HepG2 (cell line): ENCODE data around the gene SBK2. TPM values are rescaled to one million over a fixed set of nuclear protein-coding genes. Genes with fewer than 3 reads are reported as not detected.
A peak's percentile ranks its signal among the peaks of the same experiment; 100 is the strongest.

ENCODE experiments used
- ARHGAP35 ChIP-seq: sonication (generic); formaldehyde crosslinking; IDR thresholded peaks from 2 replicates; pipeline ENCODE4 v1.9.0; 2022; ENCODE audit warnings: mild to moderate bottlenecking, inconsistent platforms, moderate library complexity, missing genetic modification reagents, borderline replicate concordance
- ARNT2 ChIP-seq: sonication (generic); formaldehyde crosslinking; IDR thresholded peaks from 2 replicates; pipeline ENCODE4 v1.8.0; 2022; ENCODE audit warnings: mild to moderate bottlenecking, low read depth, missing genetic modification reagents, moderate library complexity
- ETS1 ChIP-seq: sonication (generic); formaldehyde crosslinking; IDR thresholded peaks from 2 replicates; pipeline ENCODE4 v1.4.0; 2020; ENCODE audit warnings: missing genetic modification reagents
- FLYWCH1 ChIP-seq: sonication (generic); formaldehyde crosslinking; IDR thresholded peaks from 2 replicates; pipeline ENCODE4 v1.8.1; 2023; ENCODE audit warnings: mild to moderate bottlenecking, missing genetic modification reagents
- GMEB2 ChIP-seq: IDR thresholded peaks from 2 replicates; pipeline ENCODE4 v1.6.1; 2016; ENCODE audit warnings: missing biosample characterization, missing genetic modification reagents, low read depth
- HINFP ChIP-seq: sonication (generic); formaldehyde crosslinking; IDR thresholded peaks from 2 replicates; pipeline ENCODE4 v1.4.0; 2020; ENCODE audit warnings: low read depth, mild to moderate bottlenecking, missing genetic modification reagents
- KDM5A ChIP-seq: fragments of 200-600 bp; sonication (generic); IDR thresholded peaks from 2 replicates; pipeline ENCODE4 v1.7.0; 2018; ENCODE audit warnings: antibody characterized with exemption, mild to moderate bottlenecking, low read length, borderline replicate concordance
- KDM6A ChIP-seq: IDR thresholded peaks from 2 replicates; pipeline ENCODE4 v1.6.1; 2016; ENCODE audit warnings: low read depth
- KLF16 ChIP-seq, 2 experiments: sonication (generic) in 1 of 2; formaldehyde crosslinking in 1 of 2; IDR thresholded peaks; 2 replicates each; pipeline versions ENCODE4 v1.6.1 to v1.8.0; 2016 to 2023; ENCODE audit warnings: missing genetic modification reagents in 2 of 2, missing compliant biosample characterization in 1 of 2
- MXI1 ChIP-seq: IDR thresholded peaks from 3 replicates; pipeline ENCODE4 v1.6.1; 2012; ENCODE audit warnings: low read depth, low read length, inconsistent platforms, borderline replicate concordance
- PAX8 ChIP-seq: sonication (generic); formaldehyde crosslinking; IDR thresholded peaks from 2 replicates; pipeline ENCODE4 v1.8.0; 2022; ENCODE audit warnings: mild to moderate bottlenecking, missing genetic modification reagents, borderline replicate concordance
- PAXIP1 ChIP-seq: sonication (generic); formaldehyde crosslinking; conservative IDR thresholded peaks from 2 replicates; pipeline ENCODE4 v1.4.0; 2020; ENCODE audit warnings: mild to moderate bottlenecking, missing genetic modification reagents, moderate library complexity
- PHF21A ChIP-seq: sonication (generic); formaldehyde crosslinking; IDR thresholded peaks from 2 replicates; pipeline ENCODE4 v1.5.0; 2020; ENCODE audit warnings: mild to moderate bottlenecking, missing genetic modification reagents
- THAP8 ChIP-seq: sonication (generic); formaldehyde crosslinking; IDR thresholded peaks from 2 replicates; pipeline ENCODE4 v1.5.1; 2020; ENCODE audit warnings: missing genetic modification reagents, mild to moderate bottlenecking, borderline replicate concordance
- ZKSCAN8 ChIP-seq: IDR thresholded peaks from 2 replicates; pipeline ENCODE4 v1.6.1; 2016; ENCODE audit warnings: borderline replicate concordance, missing genetic modification reagents, missing compliant biosample characterization
- ZNF276 ChIP-seq: sonication (generic); formaldehyde crosslinking; IDR thresholded peaks from 2 replicates; pipeline ENCODE4 v1.4.0; 2020; ENCODE audit warnings: mild to moderate bottlenecking, low read depth, missing genetic modification reagents
- ZNF547 ChIP-seq: sonication (generic); formaldehyde crosslinking; IDR thresholded peaks from 2 replicates; pipeline ENCODE4 v1.5.1; 2020; ENCODE audit warnings: mild to moderate bottlenecking, missing genetic modification reagents
- ZNF75D ChIP-seq: sonication (generic); formaldehyde crosslinking; IDR thresholded peaks from 2 replicates; pipeline ENCODE4 v1.8.1; 2023; ENCODE audit warnings: missing genetic modification reagents, mild to moderate bottlenecking, borderline replicate concordance
- polyA plus RNA-seq, 8 experiments: library from polyadenylated mRNA; depleted of rRNA in 3 of 8; stranded (reverse) in 7 of 8; unstranded in 1 of 8; fragments of >200 nt; fragmentation: Illumina TruSeq in 4 of 8; extraction: Trizol in 4 of 8; gene quantifications; 2 replicates each; pipeline versions ENCODE4 v1.2.1 to v1.2.3, GENCODE V29; 2011 to 2016; ENCODE audit warnings: low read depth in 4 of 8, missing spikeins in 1 of 8, mixed read lengths in 1 of 8; ENCODE audit not compliant: insufficient read depth in 1 of 8
- total RNA-seq, 5 experiments: library from RNA; depleted of rRNA; stranded (reverse); fragments of >200 nt; fragmentation: Illumina TruSeq; extraction: Trizol; gene quantifications; 2 replicates each; pipeline ENCODE4 v1.2.3, GENCODE V29; 2016; ENCODE audit warnings: low read depth in 1 of 5

SBK2 gene
- total and polyA plus RNA-seq, 2 of the 13 experiments (the other 11 are each of a cell fraction or from before 2014, with no cell fraction given): 0.24 TPM; not detected in 1

- no peak for TF ChIP-seq HINFP (CRISPR knock-in tag)
- no peak for TF ChIP-seq KDM6A (CRISPR knock-in tag)
- peak; percentile 21; the same call in 1 of the 3 replicates for TF ChIP-seq MXI1
- TF ChIP-seq KLF16 (CRISPR knock-in tag; IDR thresholded peaks at IDR 0.05): no peak
- TF ChIP-seq ETS1 (CRISPR knock-in tag): no peak
- TF ChIP-seq ZNF276 (CRISPR knock-in tag): no peak
- no peak for TF ChIP-seq ARHGAP35 (CRISPR knock-in tag)
- TF ChIP-seq PHF21A: peak; percentile 67; the same call in 1 of the 2 replicates
- TF ChIP-seq ZNF75D (CRISPR knock-in tag): no peak
- no peak for TF ChIP-seq FLYWCH1 (CRISPR knock-in tag)
- TF ChIP-seq ARNT2 (CRISPR knock-in tag): no peak
- TF ChIP-seq ZKSCAN8 (CRISPR knock-in tag): no peak
- TF ChIP-seq KDM5A: peak; percentile 9; the same call in 1 of the 2 replicates
- TF ChIP-seq ZNF547: no peak; the same call in 1 of the 2 replicates
- no peak for TF ChIP-seq THAP8
- TF ChIP-seq PAXIP1: peak; percentile 41
- TF ChIP-seq PAX8: no peak
- no peak for TF ChIP-seq GMEB2 (CRISPR knock-in tag)
These were observed 48.9 kb upstream of the SBK2 start (continued) for GRCh38 chr19:55585658-55586339.
